GM13976 (cell line): Measurements from ENCODE around the gene SNRNP70.
A peak's percentile ranks its signal among the peaks of the same experiment; 100 is the strongest.

Experiments
- DNase-seq: peaks from one replicate; pipeline ENCODE4 v3.0.0; 2012; ENCODE audit warnings: low spot score
- CTCF ChIP-seq: IDR thresholded peaks from 2 replicates; pipeline ENCODE4 v1.5.1; 2012; ENCODE audit warnings: borderline replicate concordance, mild to moderate bottlenecking; ENCODE audit not compliant: insufficient read depth; ENCODE audit errors: extremely low read depth, missing control alignments, control extremely low read depth
- in situ Hi-C: fragments of 300-500 bp; cut with MboI; formaldehyde crosslinking; loops from one replicate; pipeline ENCODE4 v1.12.0; 2022; ENCODE audit warnings: low sequenced_read_pairs, mixed read lengths, inconsistent platforms; ENCODE audit not compliant: unreplicated experiment

SNRNP70 gene

DNA sequence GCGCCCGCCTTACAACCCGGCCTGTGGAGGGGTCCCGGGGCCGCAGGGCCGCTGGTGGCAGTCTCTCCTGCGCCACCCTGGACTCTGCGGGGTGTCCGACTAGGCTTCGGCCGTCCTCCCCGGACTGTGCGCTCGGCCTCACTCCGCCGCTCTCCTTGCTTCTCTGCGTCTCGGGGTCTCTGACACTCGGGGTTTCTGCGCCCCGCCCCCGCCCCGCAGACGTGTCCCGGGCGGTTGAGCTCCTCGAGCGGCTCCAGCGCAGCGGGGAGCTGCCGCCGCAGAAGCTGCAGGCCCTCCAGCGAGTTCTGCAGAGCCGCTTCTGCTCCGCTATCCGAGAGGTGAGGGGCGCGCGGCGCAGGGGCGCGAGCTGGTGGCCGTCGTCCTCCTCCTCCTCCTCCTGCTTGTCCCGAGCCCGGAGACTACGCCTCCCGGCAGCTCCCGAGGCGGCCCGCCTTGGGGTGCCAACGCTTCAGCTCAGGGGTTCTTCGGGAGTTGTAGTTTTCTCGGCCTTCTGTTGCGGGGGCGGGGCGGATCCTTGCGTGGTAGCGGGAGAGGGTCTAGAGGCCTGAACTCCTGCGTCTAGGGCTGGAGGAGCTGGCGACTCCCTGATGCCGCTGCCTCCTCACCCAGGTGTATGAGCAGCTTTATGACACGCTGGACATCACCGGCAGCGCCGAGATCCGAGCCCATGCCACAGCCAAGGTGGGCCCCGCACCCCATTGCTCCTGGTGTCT is 29.5 kb downstream of the SNRNP70 start:
- no peak for DNase-seq
- in situ Hi-C loops: no loop called here
- no peak for TF ChIP-seq CTCF

DNA sequence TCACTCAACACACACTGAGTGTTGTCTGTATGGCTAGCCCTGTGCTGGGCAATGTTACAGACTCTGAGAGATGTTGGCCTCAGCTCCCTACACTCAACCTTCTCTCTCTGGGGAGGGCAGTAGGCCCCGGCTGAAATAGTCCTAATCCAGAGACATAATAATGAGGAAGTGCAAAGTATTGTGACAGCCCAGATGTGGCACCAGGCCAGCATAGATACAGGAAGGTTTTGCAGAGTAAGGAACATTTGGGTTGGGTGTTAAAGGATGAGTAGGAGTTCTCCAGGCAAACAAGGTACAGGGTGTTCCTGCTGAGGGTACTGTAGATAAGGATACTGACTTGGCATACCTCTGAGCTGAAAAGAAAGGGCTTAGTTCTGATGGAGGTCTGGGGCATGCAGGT is 31.3 kb downstream of the SNRNP70 start:
- DNase-seq: no peak
- no peak for TF ChIP-seq CTCF
- in situ Hi-C loops: no loop called here

GRCh38 chr19:49117677-49118564 is 32.7 kb downstream of the SNRNP70 start:
- no peak for TF ChIP-seq CTCF
- in situ Hi-C loops: no loop called here
- no peak for DNase-seq

DNA sequence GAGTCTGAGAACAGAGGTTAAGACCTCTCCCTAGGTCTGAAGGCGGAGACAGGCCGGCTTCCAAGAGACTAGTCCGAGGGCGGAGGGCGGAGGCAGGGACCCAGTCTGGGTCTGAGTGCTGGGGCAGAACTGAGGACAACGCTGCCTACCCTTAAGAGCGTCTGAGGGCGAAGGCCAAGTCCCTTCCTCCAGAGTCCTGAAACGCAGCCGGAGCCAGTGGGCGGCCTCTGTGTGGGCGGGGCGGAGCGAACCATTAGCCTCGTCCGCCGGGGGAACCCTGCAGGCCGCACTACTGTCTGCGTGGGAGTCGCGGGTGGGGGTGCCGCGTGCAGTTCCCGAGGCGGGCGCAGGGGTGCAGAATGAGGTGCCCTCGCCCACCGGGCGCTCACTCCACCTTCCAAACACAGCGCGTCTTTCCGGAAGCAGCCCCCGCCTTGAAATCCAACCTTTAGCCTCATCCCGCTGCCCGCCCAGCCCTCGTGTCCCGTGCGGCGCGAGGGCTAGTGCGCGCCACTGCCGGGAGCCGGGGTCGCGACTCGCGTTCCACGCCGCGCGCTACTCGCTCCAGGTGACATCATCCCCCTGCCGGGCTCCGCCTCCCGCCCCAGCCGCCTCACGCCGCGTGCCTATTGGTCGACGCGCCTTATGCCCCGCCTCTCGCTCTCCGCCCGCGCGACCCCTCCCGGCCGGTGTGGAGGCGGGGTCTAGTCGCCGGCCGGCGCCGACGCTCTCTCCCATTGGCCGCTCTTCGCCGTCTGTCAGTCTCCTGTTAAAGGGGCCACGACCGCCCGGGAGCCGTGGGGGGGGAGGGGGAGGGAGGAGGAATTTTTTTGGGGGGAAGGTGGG is 33.5 kb downstream of the SNRNP70 start, which contains the start of gene C19orf73:
Gene C19orf73, minus strand, starts transcription at position 579 of the 846 bp plus-strand sequence. Its CDS starts 121 bp downstream, at position 458.
- DNase-seq: peak; percentile 99
- in situ Hi-C loops: no loop called here
- TF ChIP-seq CTCF: no peak

- in situ Hi-C loops: no loop called here
- TF ChIP-seq CTCF: no peak
- DNase-seq: no peak
Observed at GRCh38 chr19:49119411-49120324, 34.4 kb downstream of the SNRNP70 start, which contains the start of gene PPFIA3. Gene PPFIA3 (plus strand): TSS chr19:49119544. CDS start chr19:49127874, 8,330 bp downstream.
